Spleen (tissue), 7 donors: ENCODE results near the gene GTF2A1.

ENCODE experiments used
- POLR2A ChIP-seq, 3 donors: fragments of 450-650 bp; IDR thresholded peaks; one replicate each; pipeline ENCODE4 v1.5.1; 2017; ENCODE audit warnings: antibody characterized with exemption in 3 of 3, mild to moderate bottlenecking in 1 of 3
- TF ChIP-seq, protein P1 (sequence below), 11 experiments: fragments of 200-600 bp in 7 of 11; fragments of 450-650 bp in 4 of 11; sonication (generic) in 4 of 11; IDR thresholded peaks in 8 of 11; conservative IDR thresholded peaks in 3 of 11; 1 replicate in 7 of 11; 2 replicates in 4 of 11; pipeline versions ENCODE4 v1.4.0 to v1.8.0; 2016 to 2021; ENCODE audit warnings: antibody characterized with exemption in 11 of 11, inconsistent platforms in 4 of 11, mild to moderate bottlenecking in 1 of 11
- donor health status: DM: no; HTN: no; CAD: no; lungs with moderate emphysema.
- donor health status: DM: no; HTN: no; CAD: no.
- donor health status: DM: no; HTN: no; CAD: no.

DNA sequence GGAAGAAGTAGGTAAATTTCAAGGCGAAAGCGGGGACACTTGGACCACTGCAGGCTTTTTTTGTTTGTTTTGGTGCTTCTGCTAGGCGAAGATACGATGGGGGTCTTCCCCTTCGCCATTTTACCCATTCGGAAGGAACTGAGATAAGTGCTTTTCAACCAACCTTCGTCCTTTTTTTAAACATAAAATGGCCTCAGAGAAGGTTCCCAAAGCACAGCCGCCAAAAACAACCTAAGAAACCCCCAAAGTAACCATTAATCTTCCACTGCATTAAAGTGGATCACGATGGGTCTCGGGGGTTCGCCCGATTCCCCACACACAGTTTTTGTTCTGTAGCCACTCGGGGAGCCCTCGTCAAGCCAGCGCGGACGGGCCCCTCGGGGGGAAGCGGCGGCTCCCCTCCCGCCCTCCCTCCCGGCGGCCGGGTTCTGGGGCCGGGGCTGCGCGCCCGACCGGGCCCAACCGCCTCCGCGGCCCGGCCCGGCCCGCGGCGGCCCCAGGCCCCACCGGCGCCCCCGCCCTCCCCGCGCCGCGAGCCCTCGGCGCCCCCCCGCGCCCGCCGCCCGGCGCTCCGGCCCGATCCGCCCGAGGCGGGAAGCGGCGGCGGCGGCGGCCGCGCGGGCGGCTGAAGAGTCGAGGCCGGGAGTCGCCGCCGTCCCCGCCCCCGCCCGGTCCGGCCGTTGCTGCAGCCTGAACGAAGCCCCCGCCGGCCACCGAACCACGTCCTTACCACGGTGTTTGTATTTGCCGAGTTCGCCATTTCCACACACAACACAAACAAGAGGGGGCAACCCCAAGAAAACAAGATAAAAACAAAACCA, 790 bp downstream of the GTF2A1 start:
- TF ChIP-seq, protein P1, sequence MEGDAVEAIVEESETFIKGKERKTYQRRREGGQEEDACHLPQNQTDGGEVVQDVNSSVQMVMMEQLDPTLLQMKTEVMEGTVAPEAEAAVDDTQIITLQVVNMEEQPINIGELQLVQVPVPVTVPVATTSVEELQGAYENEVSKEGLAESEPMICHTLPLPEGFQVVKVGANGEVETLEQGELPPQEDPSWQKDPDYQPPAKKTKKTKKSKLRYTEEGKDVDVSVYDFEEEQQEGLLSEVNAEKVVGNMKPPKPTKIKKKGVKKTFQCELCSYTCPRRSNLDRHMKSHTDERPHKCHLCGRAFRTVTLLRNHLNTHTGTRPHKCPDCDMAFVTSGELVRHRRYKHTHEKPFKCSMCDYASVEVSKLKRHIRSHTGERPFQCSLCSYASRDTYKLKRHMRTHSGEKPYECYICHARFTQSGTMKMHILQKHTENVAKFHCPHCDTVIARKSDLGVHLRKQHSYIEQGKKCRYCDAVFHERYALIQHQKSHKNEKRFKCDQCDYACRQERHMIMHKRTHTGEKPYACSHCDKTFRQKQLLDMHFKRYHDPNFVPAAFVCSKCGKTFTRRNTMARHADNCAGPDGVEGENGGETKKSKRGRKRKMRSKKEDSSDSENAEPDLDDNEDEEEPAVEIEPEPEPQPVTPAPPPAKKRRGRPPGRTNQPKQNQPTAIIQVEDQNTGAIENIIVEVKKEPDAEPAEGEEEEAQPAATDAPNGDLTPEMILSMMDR (IDR thresholded peaks at IDR 0.05 in 8 of 11, conservative IDR thresholded peaks at IDR 0.05 in 3 of 11): no peak
- no peak for TF ChIP-seq POLR2A (IDR thresholded peaks at IDR 0.05)
